ENCODE data around the gene FMN1. TPM values are rescaled to one million over a fixed set of nuclear protein-coding genes. Genes with fewer than 3 reads are reported as not detected.

FMN1 gene
- total and polyA plus RNA-seq, 2 of the 8 experiments (the other 6 are each of a cell fraction or from before 2014, with no cell fraction given): 0.27 to 3.7 TPM

GRCh38 chr15:32766101-32766500 lies 428.4 kb downstream of the FMN1 start:
- H2AFZ ChIP-seq (ENCODE audit: low read length): no peak overlapping the region
- H3K9ac ChIP-seq (replicated peaks in 1 of 4; ENCODE audit: extremely low read depth in 1 of 4, low read depth in 3 of 4, low read length in 3 of 4): no peak overlapping the region
- no peak overlapping the region for H3K23ac ChIP-seq (ENCODE audit: insufficient read length)
- H2BK15ac ChIP-seq (ENCODE audit: low read length): no peak overlapping the region
- ChIA-PET CTCF (ENCODE audit: partially characterized antibody) (no interaction called here), POLR2A (ENCODE audit: partially characterized antibody) (no interaction called here)
- H3K9me3 ChIP-seq (ENCODE audit: insufficient read depth in 2 of 2, low read depth in 1 of 2, low read length in 1 of 2): no peaks in the 10 kb centered on the region
- H3K4ac ChIP-seq (replicated peaks; ENCODE audit: insufficient read length, low read depth, low read length): no peak overlapping the region
- H3K56ac ChIP-seq (replicated peaks; ENCODE audit: insufficient read length, low read depth, low read length): no peak overlapping the region
- no peaks in the 10 kb centered on the region for H3K79me1 ChIP-seq (ENCODE audit: low read depth, low read length)
- H3K27ac ChIP-seq (ENCODE audit: low read depth, low read length): no peak overlapping the region
- H4K91ac ChIP-seq (replicated peaks; ENCODE audit: insufficient read length, low read length): no peak overlapping the region
- no peak overlapping the region for H2BK5ac ChIP-seq (ENCODE audit: low read depth, low read length)
- H2BK120ac ChIP-seq (replicated peaks; ENCODE audit: low read depth, low read length): no peak overlapping the region
- H2BK20ac ChIP-seq (ENCODE audit: low read length): no peak overlapping the region
- no peak overlapping the region for H3K18ac ChIP-seq (ENCODE audit: extremely low read depth, low read length)
- no peak overlapping the region for H4K8ac ChIP-seq (ENCODE audit: extremely low read depth, insufficient read depth, low read length)
- no peak overlapping the region for H3K4me2 ChIP-seq (ENCODE audit: insufficient read depth in 1 of 2, low read depth in 2 of 2, low read length in 2 of 2)
- TF ChIP-seq CHD1 (IDR thresholded peaks at IDR 0.05; ENCODE audit: low read depth, low read length) (no peak), NRF1 (IDR thresholded peaks at IDR 0.05; ENCODE audit: low read depth, low read length) (no peak), ATF3 (IDR thresholded peaks at IDR 0.05; ENCODE audit: insufficient read depth, low read depth, low read length) (no peak), SIRT6 (IDR thresholded peaks at IDR 0.05; ENCODE audit: low read length) (no peak), JUND (IDR thresholded peaks at IDR 0.05; ENCODE audit: low read length) (no peak), SIN3A (conservative IDR thresholded peaks at IDR 0.05 in 1 of 2, IDR thresholded peaks at IDR 0.05 in 1 of 2; ENCODE audit: low read depth in 1 of 2, low read length in 2 of 2) (no peak), USF2 (IDR thresholded peaks at IDR 0.05; ENCODE audit: low read length) (no peak), SUZ12 (IDR thresholded peaks at IDR 0.05; ENCODE audit: low read length) (no peak), TEAD4 (IDR thresholded peaks at IDR 0.05; ENCODE audit: low read depth, low read length) (no peak), SRF (IDR thresholded peaks at IDR 0.05; ENCODE audit: low read depth, low read length) (no peak), TAF1 (IDR thresholded peaks at IDR 0.05; ENCODE audit: low read depth, low read length) (no peak), RFX5 (IDR thresholded peaks at IDR 0.05; ENCODE audit: borderline replicate concordance, low read depth, low read length) (no peak), CEBPB (IDR thresholded peaks at IDR 0.05; ENCODE audit: low read depth, low read length) (no peak), CREB1 (IDR thresholded peaks at IDR 0.05) (no peak)
- 82% methylated on average over 3 of the region's 3 CpGs; no CpG with 5 or more reads in 1 of the 2 experiments for WGBS, 2 experiments (ENCODE audit: extremely low coverage in 1 of 2, insufficient coverage in 1 of 2, insufficient read length in 1 of 2, insufficient replicate concordance in 2 of 2, low coverage in 1 of 2, low lambda C conversion rate in 2 of 2, missing lambda C conversion rate in 1 of 2)
- no peak overlapping the region for H3K14ac ChIP-seq (ENCODE audit: insufficient read length)
- H3K79me2 ChIP-seq (ENCODE audit: control insufficient read depth in 1 of 2, insufficient read depth in 2 of 2, low read length in 2 of 2): no peaks in the 10 kb centered on the region
- H4K5ac ChIP-seq (ENCODE audit: insufficient read length, low read depth, low read length): no peak overlapping the region
- no peaks in the 10 kb centered on the region for H3K27me3 ChIP-seq (replicated peaks in 1 of 4; ENCODE audit: control insufficient read depth in 3 of 4, extremely low read depth in 1 of 4, insufficient read depth in 3 of 4, low read length in 3 of 4)
- no peaks in the 10 kb centered on the region for H3K23me2 ChIP-seq (ENCODE audit: low read depth, low read length)
- H3K4me3 ChIP-seq (ENCODE audit: extremely low read depth in 1 of 4, insufficient read depth in 2 of 4, low read depth in 3 of 4, low read length in 4 of 4): no peak overlapping the region
- H3K4me1 ChIP-seq (replicated peaks in 1 of 4; ENCODE audit: control insufficient read depth in 3 of 4, insufficient read depth in 4 of 4, low read length in 3 of 4): no peaks in the 10 kb centered on the region
- no peak for FAIRE-seq
- H2BK12ac ChIP-seq (ENCODE audit: low read depth, low read length): no peak overlapping the region
- DNase-seq (ENCODE audit: low read depth in 1 of 2, low spot score in 2 of 2): no peak
- no peak overlapping the region for H2AK5ac ChIP-seq (ENCODE audit: low read depth, low read length)
- no peaks in the 10 kb centered on the region for H3K36me3 ChIP-seq (ENCODE audit: control insufficient read depth in 2 of 4, insufficient read depth in 4 of 4, low read length in 3 of 4)
- no peaks in the 10 kb centered on the region for H4K20me1 ChIP-seq (replicated peaks in 1 of 2; ENCODE audit: control insufficient read depth in 1 of 2, insufficient read depth in 2 of 2, low read length in 2 of 2)
